Measurements from ENCODE around the gene OAF. TPM values are rescaled to one million over a fixed set of nuclear protein-coding genes. Genes with fewer than 3 reads are reported as not detected.

Gene OAF
- total and polyA plus RNA-seq, 4 donors: 15.0 to 151 (median 82.0) TPM

DNA sequence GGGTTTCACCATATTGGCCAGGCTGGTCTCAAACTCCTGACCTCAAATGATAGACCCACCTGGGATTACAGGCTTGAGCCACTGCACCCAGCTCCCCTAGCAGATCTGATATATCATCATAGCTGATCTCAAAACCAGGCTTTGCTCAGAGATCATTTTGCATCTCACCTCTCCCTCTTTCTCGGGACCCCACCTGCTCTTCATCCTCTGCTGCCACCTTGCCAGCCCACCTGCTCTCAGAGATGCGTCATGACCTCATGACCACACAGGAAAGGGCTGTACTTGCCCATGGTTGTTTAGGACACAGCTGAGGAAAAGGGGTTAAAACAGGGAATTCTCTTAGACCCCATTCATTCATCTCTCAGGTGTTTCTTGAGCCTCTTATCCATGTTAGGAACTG lies 56.5 kb downstream of the OAF start:
- no peak overlapping the region for H3K9ac ChIP-seq (ENCODE audit: low read depth in 1 of 2, low read length in 2 of 2)
- no peak overlapping the region for H3K27ac ChIP-seq (ENCODE audit: low read depth in 1 of 2, low read length in 2 of 2)
- 86% methylated on average over 2 of the region's 2 CpGs for WGBS
- DNase-seq (ENCODE audit: low spot score): no peak
- no peak for TF ChIP-seq GABPA (IDR thresholded peaks at IDR 0.05 in 1 of 2, conservative IDR thresholded peaks at IDR 0.05 in 1 of 2)
- no peak for TF ChIP-seq FOXA2 (IDR thresholded peaks at IDR 0.05)
- TF ChIP-seq, protein P1, sequence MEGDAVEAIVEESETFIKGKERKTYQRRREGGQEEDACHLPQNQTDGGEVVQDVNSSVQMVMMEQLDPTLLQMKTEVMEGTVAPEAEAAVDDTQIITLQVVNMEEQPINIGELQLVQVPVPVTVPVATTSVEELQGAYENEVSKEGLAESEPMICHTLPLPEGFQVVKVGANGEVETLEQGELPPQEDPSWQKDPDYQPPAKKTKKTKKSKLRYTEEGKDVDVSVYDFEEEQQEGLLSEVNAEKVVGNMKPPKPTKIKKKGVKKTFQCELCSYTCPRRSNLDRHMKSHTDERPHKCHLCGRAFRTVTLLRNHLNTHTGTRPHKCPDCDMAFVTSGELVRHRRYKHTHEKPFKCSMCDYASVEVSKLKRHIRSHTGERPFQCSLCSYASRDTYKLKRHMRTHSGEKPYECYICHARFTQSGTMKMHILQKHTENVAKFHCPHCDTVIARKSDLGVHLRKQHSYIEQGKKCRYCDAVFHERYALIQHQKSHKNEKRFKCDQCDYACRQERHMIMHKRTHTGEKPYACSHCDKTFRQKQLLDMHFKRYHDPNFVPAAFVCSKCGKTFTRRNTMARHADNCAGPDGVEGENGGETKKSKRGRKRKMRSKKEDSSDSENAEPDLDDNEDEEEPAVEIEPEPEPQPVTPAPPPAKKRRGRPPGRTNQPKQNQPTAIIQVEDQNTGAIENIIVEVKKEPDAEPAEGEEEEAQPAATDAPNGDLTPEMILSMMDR (IDR thresholded peaks at IDR 0.05; ENCODE audit: low read depth, low read length, missing input control): no peak
- TF ChIP-seq, protein P2, sequence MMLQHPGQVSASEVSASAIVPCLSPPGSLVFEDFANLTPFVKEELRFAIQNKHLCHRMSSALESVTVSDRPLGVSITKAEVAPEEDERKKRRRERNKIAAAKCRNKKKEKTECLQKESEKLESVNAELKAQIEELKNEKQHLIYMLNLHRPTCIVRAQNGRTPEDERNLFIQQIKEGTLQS (IDR thresholded peaks at IDR 0.05): no peak
- H3K4me1 ChIP-seq (ENCODE audit: control insufficient read depth in 4 of 4, insufficient read depth in 4 of 4, low read length in 3 of 4): no peaks in the 10 kb centered on the region
- H3K36me3 ChIP-seq (ENCODE audit: control insufficient read depth in 4 of 4, insufficient read depth in 3 of 4, low read depth in 1 of 4, low read length in 3 of 4): no peaks in the 10 kb centered on the region
- no peaks in the 10 kb centered on the region for H3K27me3 ChIP-seq (ENCODE audit: control insufficient read depth in 4 of 4, insufficient read depth in 4 of 4, low read length in 3 of 4)
- no peaks in the 10 kb centered on the region for H3K9me3 ChIP-seq (ENCODE audit: control insufficient read depth in 4 of 4, low read length in 3 of 4)
- no peak overlapping the region for H3K4me3 ChIP-seq (ENCODE audit: low read depth in 1 of 3, low read length in 3 of 3)

DNA sequence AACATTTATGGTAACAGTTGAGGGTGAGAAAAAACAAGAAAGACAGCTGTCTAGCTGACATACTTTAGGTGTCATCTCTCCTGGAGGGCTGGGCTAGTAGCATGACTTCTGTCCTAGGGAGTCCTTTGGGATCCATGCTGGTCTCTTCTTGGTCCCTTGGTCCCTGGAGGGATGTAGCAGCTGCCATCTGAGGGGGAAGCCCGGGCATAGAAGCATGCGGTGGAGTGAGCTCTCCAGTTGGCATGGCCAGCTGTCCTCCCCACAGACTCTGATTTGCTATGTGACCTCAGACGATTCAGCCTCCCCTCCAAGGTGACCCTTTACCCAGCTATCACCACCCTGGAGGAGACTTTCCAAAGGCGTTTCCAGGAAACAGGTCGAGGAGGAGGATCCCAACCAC lies 57.9 kb downstream of the OAF start:
- H3K27ac ChIP-seq (ENCODE audit: low read depth in 1 of 2, low read length in 2 of 2): no peak overlapping the region
- no peaks in the 10 kb centered on the region for H3K27me3 ChIP-seq (ENCODE audit: control insufficient read depth in 4 of 4, insufficient read depth in 4 of 4, low read length in 3 of 4)
- no peak overlapping the region for H3K9ac ChIP-seq (ENCODE audit: low read depth in 1 of 2, low read length in 2 of 2)
- DNase-seq (ENCODE audit: low spot score): no peak
- H3K4me1 ChIP-seq (ENCODE audit: control insufficient read depth in 4 of 4, insufficient read depth in 4 of 4, low read length in 3 of 4): no peaks in the 10 kb centered on the region
- no peak overlapping the region for H3K4me3 ChIP-seq (ENCODE audit: low read depth in 1 of 3, low read length in 3 of 3)
- H3K9me3 ChIP-seq (ENCODE audit: control insufficient read depth in 4 of 4, low read length in 3 of 4): no peaks in the 10 kb centered on the region
- TF ChIP-seq HNF4G (IDR thresholded peaks at IDR 0.05) (no peak), RAD21 (IDR thresholded peaks at IDR 0.05) (no peak), FOXA1 (IDR thresholded peaks at IDR 0.05) (no peak)
- WGBS: 82% methylated on average over 5 of the region's 5 CpGs
- no peaks in the 10 kb centered on the region for H3K36me3 ChIP-seq (ENCODE audit: control insufficient read depth in 4 of 4, insufficient read depth in 3 of 4, low read depth in 1 of 4, low read length in 3 of 4)

DNA sequence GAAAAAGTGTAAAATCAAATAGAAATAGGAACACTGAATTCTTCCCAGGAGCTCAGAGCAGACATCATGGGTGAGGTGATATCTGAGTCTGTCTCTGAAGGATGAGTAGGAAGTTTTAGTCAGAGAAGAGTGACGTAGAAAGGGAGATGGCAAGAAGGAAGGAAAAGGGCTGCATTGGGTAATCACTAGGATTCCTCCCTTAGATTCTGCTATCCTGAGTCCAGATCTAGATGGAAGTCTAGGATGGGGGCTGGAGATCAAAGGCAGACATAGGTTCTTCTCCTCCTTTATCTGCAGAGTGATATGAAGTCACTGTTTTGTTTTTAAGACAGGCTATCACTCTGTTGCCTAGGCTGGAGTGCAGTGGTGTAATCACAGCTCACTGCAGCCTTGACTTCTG lies 59.6 kb downstream of the OAF start:
- no peak overlapping the region for H3K27ac ChIP-seq (ENCODE audit: low read depth in 1 of 2, low read length in 2 of 2)
- H3K4me1 ChIP-seq (ENCODE audit: control insufficient read depth in 4 of 4, insufficient read depth in 4 of 4, low read length in 3 of 4): no peaks in the 10 kb centered on the region
- H3K4me3 ChIP-seq (ENCODE audit: low read depth in 1 of 3, low read length in 3 of 3): no peak overlapping the region
- H3K36me3 ChIP-seq (ENCODE audit: control insufficient read depth in 4 of 4, insufficient read depth in 3 of 4, low read depth in 1 of 4, low read length in 3 of 4): no peaks in the 10 kb centered on the region
- H3K9ac ChIP-seq (ENCODE audit: low read depth in 1 of 2, low read length in 2 of 2): no peak overlapping the region
- WGBS: 78% methylated on average over 1 of the region's 1 CpG
- TF ChIP-seq FOXA1 (IDR thresholded peaks at IDR 0.05) (no peak), FOXA2 (IDR thresholded peaks at IDR 0.05) (no peak), YY1 (IDR thresholded peaks at IDR 0.05) (no peak), TAF1 (conservative IDR thresholded peaks at IDR 0.05) (no peak), GABPA (IDR thresholded peaks at IDR 0.05 in 1 of 2, conservative IDR thresholded peaks at IDR 0.05 in 1 of 2) (no peak), JUND (IDR thresholded peaks at IDR 0.05) (no peak), HNF4G (IDR thresholded peaks at IDR 0.05) (no peak), HNF4A (conservative IDR thresholded peaks at IDR 0.05) (no peak)
- TF ChIP-seq, protein P3, sequence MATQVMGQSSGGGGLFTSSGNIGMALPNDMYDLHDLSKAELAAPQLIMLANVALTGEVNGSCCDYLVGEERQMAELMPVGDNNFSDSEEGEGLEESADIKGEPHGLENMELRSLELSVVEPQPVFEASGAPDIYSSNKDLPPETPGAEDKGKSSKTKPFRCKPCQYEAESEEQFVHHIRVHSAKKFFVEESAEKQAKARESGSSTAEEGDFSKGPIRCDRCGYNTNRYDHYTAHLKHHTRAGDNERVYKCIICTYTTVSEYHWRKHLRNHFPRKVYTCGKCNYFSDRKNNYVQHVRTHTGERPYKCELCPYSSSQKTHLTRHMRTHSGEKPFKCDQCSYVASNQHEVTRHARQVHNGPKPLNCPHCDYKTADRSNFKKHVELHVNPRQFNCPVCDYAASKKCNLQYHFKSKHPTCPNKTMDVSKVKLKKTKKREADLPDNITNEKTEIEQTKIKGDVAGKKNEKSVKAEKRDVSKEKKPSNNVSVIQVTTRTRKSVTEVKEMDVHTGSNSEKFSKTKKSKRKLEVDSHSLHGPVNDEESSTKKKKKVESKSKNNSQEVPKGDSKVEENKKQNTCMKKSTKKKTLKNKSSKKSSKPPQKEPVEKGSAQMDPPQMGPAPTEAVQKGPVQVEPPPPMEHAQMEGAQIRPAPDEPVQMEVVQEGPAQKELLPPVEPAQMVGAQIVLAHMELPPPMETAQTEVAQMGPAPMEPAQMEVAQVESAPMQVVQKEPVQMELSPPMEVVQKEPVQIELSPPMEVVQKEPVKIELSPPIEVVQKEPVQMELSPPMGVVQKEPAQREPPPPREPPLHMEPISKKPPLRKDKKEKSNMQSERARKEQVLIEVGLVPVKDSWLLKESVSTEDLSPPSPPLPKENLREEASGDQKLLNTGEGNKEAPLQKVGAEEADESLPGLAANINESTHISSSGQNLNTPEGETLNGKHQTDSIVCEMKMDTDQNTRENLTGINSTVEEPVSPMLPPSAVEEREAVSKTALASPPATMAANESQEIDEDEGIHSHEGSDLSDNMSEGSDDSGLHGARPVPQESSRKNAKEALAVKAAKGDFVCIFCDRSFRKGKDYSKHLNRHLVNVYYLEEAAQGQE (IDR thresholded peaks at IDR 0.05): no peak
- TF ChIP-seq, protein P1 (IDR thresholded peaks at IDR 0.05; ENCODE audit: low read depth, low read length, missing input control): no peak
- H3K27me3 ChIP-seq (ENCODE audit: control insufficient read depth in 4 of 4, insufficient read depth in 4 of 4, low read length in 3 of 4): no peaks in the 10 kb centered on the region
- no peaks in the 10 kb centered on the region for H3K9me3 ChIP-seq (ENCODE audit: control insufficient read depth in 4 of 4, low read length in 3 of 4)
- DNase-seq (ENCODE audit: low spot score): no peak
